ENCODE data around the gene CBLC. TPM values are rescaled to one million over a fixed set of nuclear protein-coding genes. Genes with fewer than 3 reads are reported as not detected.

The CBLC gene
- total RNA-seq, 1 experiment from 2014 or later = 54.3 TPM

DNA sequence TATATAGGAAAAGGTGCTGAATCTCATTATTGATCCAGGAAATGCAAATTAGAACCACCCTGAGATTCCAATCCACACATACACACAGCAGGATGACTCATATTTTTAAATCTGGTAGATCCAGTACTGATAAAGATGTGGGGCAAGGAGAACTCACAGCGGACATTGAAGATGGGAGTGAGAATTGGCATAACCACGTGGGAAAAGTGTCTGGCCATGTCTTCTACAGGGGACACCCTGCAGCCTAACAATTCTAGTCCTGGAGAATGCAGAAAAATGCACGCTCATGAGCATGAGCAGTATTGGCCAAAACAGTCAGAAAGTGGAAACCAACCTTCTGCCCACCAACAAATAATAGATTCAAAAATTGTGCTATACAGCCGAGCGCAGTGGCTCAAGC, 42.7 kb upstream of the CBLC start:
- CTCF ChIA-PET = interaction anchor here (0.6 to 1.1 kb wide), 2 partner anchors 10 to 87 kb away, joined by 3 read pairs; no protein-coding TSS in a partner anchor
- TF ChIP-seq, protein P1, sequence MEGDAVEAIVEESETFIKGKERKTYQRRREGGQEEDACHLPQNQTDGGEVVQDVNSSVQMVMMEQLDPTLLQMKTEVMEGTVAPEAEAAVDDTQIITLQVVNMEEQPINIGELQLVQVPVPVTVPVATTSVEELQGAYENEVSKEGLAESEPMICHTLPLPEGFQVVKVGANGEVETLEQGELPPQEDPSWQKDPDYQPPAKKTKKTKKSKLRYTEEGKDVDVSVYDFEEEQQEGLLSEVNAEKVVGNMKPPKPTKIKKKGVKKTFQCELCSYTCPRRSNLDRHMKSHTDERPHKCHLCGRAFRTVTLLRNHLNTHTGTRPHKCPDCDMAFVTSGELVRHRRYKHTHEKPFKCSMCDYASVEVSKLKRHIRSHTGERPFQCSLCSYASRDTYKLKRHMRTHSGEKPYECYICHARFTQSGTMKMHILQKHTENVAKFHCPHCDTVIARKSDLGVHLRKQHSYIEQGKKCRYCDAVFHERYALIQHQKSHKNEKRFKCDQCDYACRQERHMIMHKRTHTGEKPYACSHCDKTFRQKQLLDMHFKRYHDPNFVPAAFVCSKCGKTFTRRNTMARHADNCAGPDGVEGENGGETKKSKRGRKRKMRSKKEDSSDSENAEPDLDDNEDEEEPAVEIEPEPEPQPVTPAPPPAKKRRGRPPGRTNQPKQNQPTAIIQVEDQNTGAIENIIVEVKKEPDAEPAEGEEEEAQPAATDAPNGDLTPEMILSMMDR (IDR thresholded peaks at IDR 0.05; ENCODE audit: unreplicated experiment) = no peak
- H3K27me3 Mint-ChIP-seq (ENCODE audit: unreplicated experiment) = no peaks in the 10 kb centered on the region
- peak overlapping the region; percentile 75 for H3K27ac Mint-ChIP-seq (ENCODE audit: unreplicated experiment)
- peaks cover 26% of the 10 kb centered on the region for H3K36me3 Mint-ChIP-seq (ENCODE audit: insufficient read depth, unreplicated experiment)
- peaks cover 56% of the 10 kb centered on the region for H3K4me1 Mint-ChIP-seq (ENCODE audit: low read depth, unreplicated experiment)
- DNase-seq = peak; percentile 44
- no peaks in the 10 kb centered on the region for H3K9me3 Mint-ChIP-seq (ENCODE audit: low read depth, unreplicated experiment)
- intact Hi-C loops (cut with micrococcal nuclease; ENCODE audit: unreplicated experiment) = loop anchor here (5.0 kb wide), 1 partner anchor 37 kb away; no protein-coding TSS in a partner anchor
- H3K4me3 Mint-ChIP-seq (ENCODE audit: low read depth, unreplicated experiment) = no peak overlapping the region
- no TSS peak for BruUV-seq (replicated peaks)

DNA sequence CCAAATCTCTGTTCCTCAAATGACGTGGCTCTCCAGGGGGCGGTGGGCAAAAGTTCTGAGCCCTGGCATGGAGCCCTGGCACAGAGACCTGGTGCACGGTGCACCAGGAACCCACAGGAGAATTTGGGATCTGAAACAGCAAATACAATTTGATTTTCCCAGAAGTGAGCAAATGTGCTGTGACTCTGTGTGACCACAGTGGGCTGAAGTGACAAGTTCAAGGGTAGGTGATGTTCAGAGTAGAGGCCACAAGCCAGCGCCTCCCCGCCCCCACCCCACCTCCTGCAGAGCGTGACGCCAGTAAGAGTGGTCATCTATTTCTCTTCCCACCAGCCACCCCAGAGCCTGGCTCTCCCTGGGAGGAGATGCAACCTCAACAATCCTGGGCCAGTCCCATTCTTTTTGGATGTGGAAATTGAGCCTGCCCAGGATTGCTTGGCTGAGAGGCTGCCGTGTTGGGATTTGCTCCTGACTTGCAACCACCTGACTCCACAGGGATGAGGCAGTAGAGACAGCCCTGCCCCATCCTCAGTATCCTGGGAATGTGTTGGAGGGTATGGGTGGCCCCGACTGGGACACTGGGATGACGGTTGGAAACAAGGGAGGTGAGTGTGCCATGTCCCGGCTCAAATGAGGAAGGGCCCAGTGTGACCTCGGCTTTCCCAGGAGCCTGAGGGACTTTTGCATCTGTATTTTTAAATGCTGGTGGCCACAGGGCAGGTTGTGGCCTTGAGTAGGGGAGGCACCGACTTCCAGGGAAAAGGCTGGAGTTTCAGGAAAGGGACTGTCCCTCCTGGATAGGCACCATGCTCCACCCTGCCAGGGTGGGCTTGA, 40.2 kb upstream of the CBLC start:
- no TSS peak for BruUV-seq (replicated peaks)
- peaks cover 64% of the 10 kb centered on the region for H3K4me1 Mint-ChIP-seq (ENCODE audit: low read depth, unreplicated experiment)
- TF ChIP-seq, protein P1 (IDR thresholded peaks at IDR 0.05; ENCODE audit: unreplicated experiment) = no peak
- no peaks in the 10 kb centered on the region for H3K9me3 Mint-ChIP-seq (ENCODE audit: low read depth, unreplicated experiment)
- intact Hi-C loops (cut with micrococcal nuclease; ENCODE audit: unreplicated experiment) = loop anchor here (5.0 kb wide), 1 partner anchor 35 kb away; no protein-coding TSS in a partner anchor
- DNase-seq = no peak
- H3K27me3 Mint-ChIP-seq (ENCODE audit: unreplicated experiment) = no peaks in the 10 kb centered on the region
- CTCF ChIA-PET = no interaction called here
- H3K36me3 Mint-ChIP-seq (ENCODE audit: insufficient read depth, unreplicated experiment) = peaks cover 34% of the 10 kb centered on the region
- no peak overlapping the region for H3K4me3 Mint-ChIP-seq (ENCODE audit: low read depth, unreplicated experiment)
- H3K27ac Mint-ChIP-seq (ENCODE audit: unreplicated experiment) = peak overlapping the region; percentile 33

DNA sequence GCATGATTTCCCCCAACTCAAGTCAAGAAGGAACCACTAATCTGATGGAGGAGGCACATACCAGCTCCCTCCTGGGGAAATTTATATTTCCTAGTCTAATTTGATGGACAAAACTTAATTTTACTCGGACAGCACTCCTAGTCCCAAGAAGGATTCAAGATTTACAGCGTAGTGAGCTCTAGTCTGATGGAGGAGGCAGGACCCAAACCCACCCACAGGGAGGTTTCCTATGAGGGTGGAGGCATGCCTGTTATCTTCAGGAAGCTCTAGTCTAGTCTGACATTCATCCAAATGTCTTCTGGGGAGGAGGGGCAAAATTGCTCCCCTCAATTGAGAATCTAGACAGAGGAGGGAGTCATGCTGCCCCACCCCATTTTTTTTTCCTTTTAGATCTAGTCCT, 39.6 kb upstream of the CBLC start:
- peaks cover 68% of the 10 kb centered on the region for H3K4me1 Mint-ChIP-seq (ENCODE audit: low read depth, unreplicated experiment)
- no peak for DNase-seq
- CTCF ChIA-PET = interaction anchor here (2.0 kb wide), 1 partner anchor 14 kb away, joined by 8 read pairs; no protein-coding TSS in a partner anchor
- intact Hi-C loops (cut with micrococcal nuclease; ENCODE audit: unreplicated experiment) = loop anchor here (5.0 kb wide), 1 partner anchor 34 kb away; no protein-coding TSS in a partner anchor
- H3K4me3 Mint-ChIP-seq (ENCODE audit: low read depth, unreplicated experiment) = no peak overlapping the region
- TF ChIP-seq, protein P1 (IDR thresholded peaks at IDR 0.05; ENCODE audit: unreplicated experiment) = no peak
- H3K36me3 Mint-ChIP-seq (ENCODE audit: insufficient read depth, unreplicated experiment) = peaks cover 40% of the 10 kb centered on the region
- no peak overlapping the region for H3K27ac Mint-ChIP-seq (ENCODE audit: unreplicated experiment)
- no TSS peak for BruUV-seq (replicated peaks)
- H3K9me3 Mint-ChIP-seq (ENCODE audit: low read depth, unreplicated experiment) = no peaks in the 10 kb centered on the region
- no peaks in the 10 kb centered on the region for H3K27me3 Mint-ChIP-seq (ENCODE audit: unreplicated experiment)

DNA sequence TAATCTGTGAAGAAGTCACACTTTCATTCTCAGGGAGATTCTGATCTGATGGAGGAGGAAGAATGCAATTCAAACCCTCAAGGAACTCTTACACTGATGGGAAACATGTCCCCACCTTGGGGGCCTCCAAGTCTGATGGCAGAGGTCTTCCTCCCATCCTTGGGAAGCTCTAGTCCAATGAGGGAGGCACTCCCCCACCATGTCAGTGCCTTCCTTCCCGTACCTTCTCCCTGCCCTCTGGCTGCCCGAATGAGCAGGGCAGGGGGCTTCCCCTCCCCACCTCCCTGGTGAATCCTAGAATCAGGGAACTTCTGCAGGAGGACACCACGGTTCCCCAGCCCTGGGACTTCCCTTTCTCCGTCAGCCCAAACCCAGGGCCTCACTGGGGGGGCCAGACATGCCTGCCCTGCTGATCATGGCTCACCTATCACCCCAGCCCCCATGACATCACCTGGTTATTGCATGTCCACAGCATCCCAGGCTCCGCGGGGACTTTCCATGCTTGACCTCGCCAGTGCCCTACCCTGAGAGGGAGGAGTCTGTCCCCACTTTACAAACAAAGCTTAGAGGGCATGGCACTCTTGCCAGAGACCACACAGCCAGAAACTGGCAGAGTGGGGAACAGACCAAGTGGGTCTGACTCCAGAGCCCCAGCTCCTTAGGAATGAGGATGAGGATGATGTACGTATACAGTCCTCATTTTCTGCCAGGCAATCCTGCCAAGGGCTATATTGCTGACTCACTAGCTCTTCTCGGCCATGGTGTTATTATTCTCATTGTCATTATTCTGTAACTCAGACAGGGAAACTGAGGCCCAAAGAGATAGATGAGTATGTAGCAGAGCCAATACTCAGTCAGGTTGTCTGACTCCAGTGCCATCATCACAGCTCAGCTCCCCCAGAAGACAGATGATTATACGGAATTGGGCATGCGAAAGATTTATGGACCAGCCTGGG, 38.8 kb upstream of the CBLC start:
- Mint-ChIP-seq H3K36me3 (ENCODE audit: insufficient read depth, unreplicated experiment) (peaks cover 34% of the 10 kb centered on the region), H3K9me3 (ENCODE audit: low read depth, unreplicated experiment) (no peaks in the 10 kb centered on the region), H3K4me3 (ENCODE audit: low read depth, unreplicated experiment) (no peak overlapping the region), H3K27me3 (ENCODE audit: unreplicated experiment) (no peaks in the 10 kb centered on the region), H3K27ac (ENCODE audit: unreplicated experiment) (peak overlapping the region; percentile 83), H3K4me1 (ENCODE audit: low read depth, unreplicated experiment) (peaks cover 70% of the 10 kb centered on the region)
- no TSS peak for BruUV-seq (replicated peaks)
- DNase-seq = peak; percentile 69
- intact Hi-C loops (cut with micrococcal nuclease; ENCODE audit: unreplicated experiment) = loop anchor here (5.0 kb wide), 1 partner anchor 33 kb away; no protein-coding TSS in a partner anchor
- CTCF ChIA-PET = interaction anchor here (0.9 to 2.0 kb wide), 2 partner anchors 14 to 32 kb away, joined by 4 to 8 read pairs; no protein-coding TSS in a partner anchor
- TF ChIP-seq, protein P1 (IDR thresholded peaks at IDR 0.05; ENCODE audit: unreplicated experiment) = no peak

Data from Calu3 (cell line).